NOMO-1 treated with dmso at 0.1 percent for 144 hours (cell line): Measurements from ENCODE around the gene BUB3.

ENCODE experiments used
- DNase-seq: peaks from one replicate; lab custom pipeline; 2025; ENCODE audit not compliant: unreplicated experiment; lab: John Stamatoyannopoulos, UW

BUB3 gene

GRCh38 chr10:123140983-123141390, 13.2 kb upstream of the BUB3 start:
- DNase-seq, result no peak

DNA sequence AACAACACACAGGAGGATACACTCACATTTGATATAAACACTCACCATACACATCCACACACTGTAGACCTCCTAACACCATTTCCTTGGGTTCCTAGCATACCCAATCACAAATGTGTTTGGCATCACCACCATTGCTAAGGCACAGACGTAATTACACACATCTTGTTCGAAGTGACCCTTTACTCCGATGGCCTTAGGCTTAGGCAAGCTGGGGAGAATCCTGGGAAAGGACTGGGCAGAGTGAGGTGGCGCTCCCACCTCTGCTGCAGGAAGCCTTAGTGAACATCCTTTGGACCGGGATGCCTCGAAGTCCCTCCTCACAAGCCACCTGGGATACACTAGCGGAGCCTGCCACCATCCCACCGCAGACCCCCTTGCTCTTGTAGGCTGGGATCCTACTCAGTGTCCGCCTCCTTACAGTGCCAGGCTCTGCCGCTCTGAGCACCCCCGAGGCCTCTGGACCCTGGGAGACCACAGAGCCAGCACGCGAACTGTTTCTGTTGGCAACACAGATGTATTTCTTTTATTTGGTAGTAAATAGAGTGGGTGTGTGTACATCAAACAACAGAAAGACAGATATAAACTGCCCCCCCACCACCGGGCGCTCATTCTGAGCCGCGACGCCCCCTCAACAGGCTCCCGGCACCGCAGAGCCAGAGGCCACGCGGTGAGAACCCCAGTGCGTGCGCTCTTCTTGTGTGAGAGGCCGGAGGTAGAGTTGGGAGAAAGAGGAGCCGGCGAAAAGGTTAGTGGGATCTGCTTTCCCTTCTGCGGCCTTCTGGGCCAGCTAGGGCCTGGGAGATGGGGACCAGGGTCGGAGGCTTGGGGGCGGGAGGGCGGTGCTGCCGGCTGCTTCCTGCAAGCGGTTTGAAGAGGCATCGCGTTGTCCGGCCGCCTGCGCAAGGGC, 12.2 kb upstream of the BUB3 start:
- no peak for DNase-seq

DNA sequence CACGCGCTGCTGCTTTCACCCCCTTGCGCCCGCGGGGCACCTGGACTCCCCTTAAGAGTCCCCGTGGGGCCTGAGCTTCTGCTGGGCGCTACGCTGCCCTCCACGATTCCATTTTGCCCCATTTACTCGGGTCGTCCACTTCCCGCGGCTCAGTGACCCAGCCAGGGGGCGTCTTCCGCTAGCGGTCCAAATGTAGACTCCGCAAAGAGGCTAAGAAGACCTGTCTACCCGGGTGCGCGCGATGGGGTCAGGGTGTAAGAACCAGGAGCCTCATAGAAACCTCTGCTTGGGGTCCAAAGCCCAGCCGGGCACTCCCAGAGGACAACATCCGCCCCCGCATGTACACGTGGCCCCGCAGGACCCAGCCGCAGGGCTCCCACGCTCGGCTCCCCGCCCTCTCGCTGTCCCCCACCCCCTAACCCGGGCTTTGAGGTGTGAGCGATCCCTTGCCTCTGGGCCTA, 11.5 kb upstream of the BUB3 start:
- no peak for DNase-seq

DNA sequence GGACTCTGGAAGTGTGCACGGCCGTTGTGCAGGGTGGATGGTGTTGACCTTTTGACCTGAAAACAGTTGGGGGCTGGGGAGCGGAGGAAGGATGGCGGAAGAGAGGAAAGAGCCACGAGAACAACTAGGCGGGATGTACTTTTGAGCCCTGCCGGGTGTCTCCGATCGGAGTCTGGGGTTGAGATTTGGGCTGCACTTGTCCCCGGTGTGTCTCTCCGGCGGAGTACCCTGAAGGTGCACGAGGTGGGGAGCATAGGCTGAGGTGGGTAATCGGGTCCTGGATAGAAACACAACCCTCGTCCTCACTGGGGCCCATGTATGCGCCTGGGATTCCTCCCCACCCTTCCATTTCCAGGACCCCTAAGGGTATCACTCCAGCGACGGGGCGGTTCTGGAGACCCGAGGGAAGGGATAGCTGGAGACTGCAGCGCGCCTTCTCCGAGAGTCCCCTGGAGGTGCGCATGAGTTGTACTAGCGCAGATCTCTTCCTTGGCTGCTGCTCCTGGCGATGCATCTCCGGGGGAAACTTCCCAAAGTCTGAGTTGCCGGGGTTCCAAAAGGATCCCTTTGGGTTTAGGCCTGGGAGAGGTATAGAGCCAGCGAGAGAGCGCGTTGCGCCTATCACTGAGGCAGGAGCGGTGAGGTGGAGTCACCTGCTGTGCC, 10.9 kb upstream of the BUB3 start:
- no peak for DNase-seq

GRCh38 chr10:123143825-123144168, 10.4 kb upstream of the BUB3 start:
- DNase-seq, result no peak

- DNase-seq, result no peak
These were observed 9.3 kb upstream of the BUB3 start for GRCh38 chr10:123144697-123145541.

DNA sequence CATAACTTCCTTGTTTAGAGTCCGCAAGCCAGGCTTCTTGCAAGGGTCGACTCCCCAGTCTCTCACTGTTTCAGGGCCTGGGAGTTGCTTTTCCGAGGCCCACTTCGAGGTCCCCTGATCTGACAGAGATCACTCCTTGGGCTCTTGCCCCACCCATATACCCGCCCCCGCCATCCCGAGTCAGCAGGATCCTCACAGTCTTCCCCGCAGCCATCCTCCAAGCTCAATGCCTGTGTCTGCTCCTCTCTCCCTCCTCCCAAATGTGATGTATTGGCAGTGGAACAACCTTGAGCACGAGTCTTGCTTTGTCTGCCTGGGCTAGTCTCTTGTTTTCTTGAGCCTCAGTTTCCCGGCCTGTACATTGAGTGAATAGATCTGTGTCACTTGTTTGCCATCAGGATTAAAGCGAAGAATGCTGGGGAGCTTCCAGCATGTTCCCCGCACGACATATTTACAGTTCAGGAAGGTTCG, 8.6 kb upstream of the BUB3 start:
- no peak for DNase-seq

DNA sequence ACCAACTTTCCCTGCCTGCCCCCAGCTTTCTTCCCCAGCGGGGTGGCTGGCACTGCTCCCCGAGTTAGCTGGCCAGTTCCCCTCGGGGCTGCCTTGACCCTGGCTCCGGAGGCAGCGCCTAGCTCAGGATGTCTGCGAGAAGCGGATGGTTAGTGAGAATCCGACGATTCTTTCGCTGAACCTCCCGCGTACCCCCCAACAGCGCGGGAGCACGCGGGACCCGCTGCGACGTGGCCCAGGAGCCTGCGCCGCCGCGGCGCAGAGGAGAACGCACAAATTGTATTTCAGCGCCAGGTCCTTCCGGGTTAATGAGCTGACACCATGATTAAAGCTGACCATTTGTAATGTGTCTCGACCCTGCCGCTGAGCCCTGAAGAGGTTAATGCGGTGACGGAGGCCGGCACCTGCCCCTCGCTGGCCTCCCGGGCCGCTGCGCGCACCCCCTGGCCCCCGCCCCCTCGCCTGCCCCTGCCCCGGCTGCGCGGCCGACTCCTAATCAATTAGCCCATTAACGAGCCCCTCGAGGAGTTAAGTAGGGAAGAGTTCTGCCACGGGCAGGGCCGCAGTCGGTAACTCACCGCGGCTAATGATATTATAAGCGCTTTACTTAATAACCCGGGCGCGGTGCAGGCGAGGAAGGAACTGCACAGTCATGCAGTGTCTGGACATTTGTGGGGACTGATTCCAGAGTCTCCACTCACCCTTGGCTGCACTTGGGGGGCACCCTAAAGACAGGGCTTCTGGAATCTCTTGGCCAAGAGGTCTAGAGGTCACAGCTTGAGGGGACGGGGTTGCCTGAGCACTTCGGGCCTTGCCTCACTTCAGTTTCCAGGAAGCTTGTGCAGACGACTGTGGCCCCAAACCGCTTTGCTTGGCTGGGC, 7.9 kb upstream of the BUB3 start:
- no peak for DNase-seq

DNA sequence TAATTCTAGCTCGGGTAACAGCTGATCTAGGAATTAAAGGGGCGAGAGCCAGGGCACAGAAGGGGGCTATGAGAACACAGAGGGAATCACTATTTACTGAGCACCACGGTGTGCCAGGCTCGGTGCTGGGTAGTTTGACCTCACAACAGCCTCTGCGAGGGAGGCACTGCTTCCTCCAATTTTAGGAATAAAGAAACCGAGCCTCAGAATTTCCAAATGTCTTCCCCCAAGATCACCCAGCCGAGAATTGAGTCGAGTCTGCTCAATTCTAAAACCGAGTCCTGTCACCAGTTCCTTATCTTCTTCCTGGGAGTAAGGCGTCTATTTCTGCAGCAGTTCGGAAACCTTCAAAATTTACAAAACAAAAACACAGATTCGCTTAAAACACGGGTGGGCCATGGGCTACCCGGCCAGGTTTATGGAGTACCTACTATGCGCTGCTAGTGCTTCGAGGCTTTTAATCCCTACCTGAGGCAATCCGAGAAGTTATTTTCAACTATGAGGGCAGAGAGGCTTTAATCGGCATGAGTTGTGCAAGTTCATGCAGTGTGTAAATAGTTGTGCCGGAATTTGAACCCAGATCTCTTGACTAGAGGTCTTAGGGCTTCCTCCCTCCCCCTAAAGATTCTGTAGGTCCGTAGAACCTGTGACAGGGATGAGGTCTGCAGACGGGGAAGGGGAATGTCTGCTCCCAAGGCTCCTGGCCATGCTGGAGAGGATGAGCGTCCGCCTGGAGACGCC, 7.1 kb upstream of the BUB3 start:
- DNase-seq, result no peak

DNA sequence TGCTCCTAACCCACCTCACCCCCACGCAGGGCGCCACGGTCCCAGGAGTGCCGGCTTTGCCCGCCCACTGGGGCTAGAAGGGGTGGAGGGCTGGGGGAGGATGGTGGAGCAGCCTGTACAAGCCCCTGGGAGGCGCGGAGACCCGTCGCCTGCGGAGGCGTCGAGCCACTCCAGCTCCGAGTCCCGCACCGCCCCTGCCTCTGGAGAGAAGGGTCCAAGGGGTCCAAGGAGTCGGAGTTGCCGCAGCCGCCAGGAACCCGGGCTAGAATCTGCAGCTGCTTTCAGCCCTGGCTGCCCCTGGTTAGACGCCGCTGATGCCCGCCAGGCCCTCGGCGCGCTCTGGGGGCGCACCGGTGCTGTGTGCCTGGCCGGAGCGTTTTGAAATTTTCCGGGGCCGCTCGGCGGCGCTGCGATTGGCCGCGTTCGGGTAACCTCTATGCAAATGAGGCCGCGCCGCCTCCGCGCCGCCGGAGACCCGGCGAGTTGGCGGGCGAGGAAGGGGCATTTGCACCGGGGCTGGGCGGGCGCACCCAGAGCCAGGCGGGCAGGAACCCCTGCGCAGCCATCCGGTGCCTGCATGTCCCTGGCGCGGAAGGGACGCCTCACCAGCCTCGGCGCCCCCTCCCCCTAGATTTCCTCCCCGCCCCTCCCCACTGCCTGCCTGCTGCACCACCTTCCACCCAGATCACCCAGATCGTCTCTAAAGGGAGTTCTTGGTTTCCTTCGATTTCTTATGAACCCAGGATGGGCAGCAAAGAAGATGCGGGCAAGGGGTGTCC, 6.4 kb upstream of the BUB3 start, which contains the start of gene HMX2:
Gene HMX2, plus strand, starts transcription at position 502 of the 779 bp plus-strand sequence. Its CDS starts 243 bp downstream, at position 745.
- no peak for DNase-seq

DNA sequence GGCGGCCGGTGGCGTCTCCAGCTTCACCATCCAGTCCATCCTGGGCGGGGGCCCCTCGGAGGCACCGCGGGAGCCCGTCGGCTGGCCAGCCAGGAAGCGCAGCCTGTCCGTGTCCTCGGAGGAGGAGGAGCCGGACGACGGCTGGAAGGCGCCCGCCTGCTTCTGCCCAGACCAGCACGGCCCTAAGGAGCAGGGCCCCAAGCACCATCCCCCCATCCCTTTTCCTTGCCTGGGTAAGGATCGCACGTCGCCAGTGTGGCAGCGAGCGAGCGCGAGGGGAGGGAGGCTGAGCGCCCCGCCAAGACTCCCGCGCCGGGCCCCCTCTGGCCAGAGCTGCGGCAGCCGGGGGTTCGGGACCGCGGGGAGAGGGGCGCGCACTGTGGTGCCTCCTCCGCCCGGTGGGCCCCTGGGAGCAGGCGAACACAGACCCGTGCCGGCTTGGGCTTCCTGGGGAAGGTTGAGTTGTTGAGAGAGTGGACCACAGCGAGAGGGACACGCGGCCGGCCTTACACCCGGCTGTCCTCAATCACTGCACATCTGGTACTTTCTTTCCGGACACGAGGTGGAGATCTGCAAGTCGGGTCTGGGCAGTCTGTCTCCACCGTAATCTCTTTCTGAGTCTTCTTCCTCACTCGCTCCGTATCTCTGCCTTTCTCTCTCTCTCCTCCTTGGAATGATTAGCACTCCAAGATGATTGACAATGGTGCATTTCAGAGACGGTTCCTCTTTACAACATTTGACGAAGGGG, 5.6 kb upstream of the BUB3 start:
- DNase-seq, result no peak

DNA sequence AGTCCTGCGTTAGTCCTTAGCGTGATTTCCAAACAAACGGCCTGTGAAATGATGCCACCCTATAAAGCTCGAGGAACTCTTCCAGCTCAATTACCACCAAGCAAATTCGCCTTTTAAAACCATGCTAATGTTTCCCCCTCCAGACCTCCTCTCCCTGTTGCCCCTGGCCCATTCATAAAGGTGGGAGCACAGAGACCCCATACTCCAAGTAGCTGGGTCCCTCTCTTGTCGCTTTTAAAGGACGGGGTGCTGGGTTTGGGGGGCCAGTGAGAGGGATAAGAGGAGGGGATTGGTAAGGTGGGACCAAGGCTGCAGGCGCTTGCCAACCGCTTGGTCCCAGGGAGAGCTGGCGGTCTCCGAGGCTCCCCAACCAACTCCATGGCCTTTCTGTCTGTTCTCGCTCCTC, 5.0 kb upstream of the BUB3 start:
- DNase-seq, result no peak

DNA sequence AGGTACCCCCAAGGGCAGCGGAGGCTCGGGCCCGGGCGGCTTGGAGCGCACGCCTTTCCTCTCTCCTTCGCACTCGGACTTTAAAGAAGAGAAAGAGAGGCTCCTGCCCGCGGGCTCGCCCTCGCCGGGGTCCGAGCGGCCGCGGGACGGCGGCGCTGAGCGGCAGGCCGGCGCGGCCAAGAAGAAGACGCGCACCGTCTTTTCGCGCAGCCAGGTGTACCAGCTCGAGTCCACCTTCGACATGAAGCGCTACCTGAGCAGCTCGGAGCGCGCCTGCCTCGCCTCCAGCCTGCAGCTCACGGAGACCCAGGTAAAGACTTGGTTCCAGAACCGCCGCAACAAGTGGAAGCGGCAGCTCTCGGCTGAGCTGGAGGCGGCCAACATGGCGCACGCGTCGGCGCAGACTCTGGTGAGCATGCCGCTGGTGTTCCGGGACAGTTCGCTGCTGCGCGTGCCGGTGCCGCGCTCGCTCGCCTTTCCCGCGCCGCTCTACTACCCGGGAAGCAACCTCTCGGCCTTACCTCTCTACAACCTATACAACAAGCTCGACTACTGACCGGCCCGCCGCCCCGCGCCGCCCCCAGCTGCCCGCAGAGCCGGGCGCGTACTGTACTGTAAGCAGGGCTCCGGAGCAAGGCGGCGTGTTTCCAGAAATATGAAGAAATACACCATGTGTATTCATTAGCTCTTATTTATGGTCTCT, 4.5 kb upstream of the BUB3 start:
- DNase-seq, result no peak

DNA sequence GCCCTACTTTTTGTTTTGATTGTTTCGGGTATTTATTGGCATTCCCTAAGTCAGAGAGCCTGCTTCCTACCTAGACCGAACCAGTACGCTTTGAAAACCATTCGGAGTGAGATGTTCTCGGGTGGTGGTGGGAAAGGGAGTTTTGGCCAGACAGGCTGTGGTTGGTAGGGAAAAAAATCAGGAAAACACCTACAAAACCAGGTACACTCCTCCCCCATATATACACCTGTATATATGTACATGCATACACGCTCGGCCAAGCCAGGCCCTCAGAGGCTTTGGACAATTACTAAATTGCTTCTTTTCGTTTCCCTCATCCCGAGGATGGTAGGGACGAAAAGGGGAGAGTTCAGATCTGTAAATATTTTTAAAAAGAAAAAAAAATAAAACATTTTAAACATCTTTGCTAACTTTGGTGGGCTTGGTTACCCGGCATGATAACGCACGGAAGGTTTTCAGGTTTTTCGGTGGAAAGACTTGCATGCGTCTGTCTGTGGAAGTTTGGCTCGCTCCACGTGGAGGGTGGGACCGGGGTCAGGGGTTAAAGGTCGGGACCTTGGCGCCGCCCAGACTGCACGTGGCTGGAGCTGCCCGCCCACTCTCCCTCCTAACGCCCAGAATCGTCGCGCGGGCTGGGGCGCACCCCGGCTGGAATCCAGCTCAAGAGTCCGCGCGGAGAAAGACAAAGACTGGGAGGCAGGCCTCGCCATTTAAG, 3.8 kb upstream of the BUB3 start:
- no peak for DNase-seq

- DNase-seq, result peak; percentile 35
These were observed 3.0 kb upstream of the BUB3 start for GRCh38 chr10:123150986-123151736.

GRCh38 chr10:123151737-123152135, 2.5 kb upstream of the BUB3 start:
- DNase-seq, result no peak
